Mesenchymal stem cell (in vitro differentiated cells and primary cell): ENCODE data around the gene CREB3L1.

Experiments
- DNase-seq: peaks from one replicate; pipeline ENCODE4 v3.0.0-alpha.2; 2013
- H2AFZ ChIP-seq: one replicate; pipeline ENCODE4 v1.6.1; 2013; ENCODE audit warnings: low read depth, mild to moderate bottlenecking, control low read depth, inconsistent platforms, low read length, moderate library complexity
- H2AK5ac ChIP-seq: 2 replicates; pipeline ENCODE4 v1.6.1; 2013; ENCODE audit warnings: low read length, moderate library complexity, mild to moderate bottlenecking, inconsistent platforms; ENCODE audit not compliant: severe bottlenecking
- H2BK120ac ChIP-seq: one replicate; pipeline ENCODE4 v1.6.1; 2013; ENCODE audit warnings: low read depth, mild to moderate bottlenecking, inconsistent platforms, low read length, moderate library complexity
- H2BK12ac ChIP-seq, 2 experiments: one replicate each; pipeline ENCODE4 v1.6.1; 2013; ENCODE audit warnings: inconsistent platforms in 2 of 2, low read length in 2 of 2, mild to moderate bottlenecking in 2 of 2, moderate library complexity in 2 of 2, control low read depth in 1 of 2
- H2BK15ac ChIP-seq: one replicate; pipeline ENCODE4 v1.6.1; 2013; ENCODE audit warnings: mild to moderate bottlenecking, low read depth, inconsistent platforms; ENCODE audit not compliant: poor library complexity, severe bottlenecking
- H2BK5ac ChIP-seq: 2 replicates; pipeline ENCODE4 v1.6.1; 2013; ENCODE audit warnings: low read depth, mild to moderate bottlenecking, low read length, control low read depth, inconsistent platforms; ENCODE audit not compliant: poor library complexity, severe bottlenecking
- H3K14ac ChIP-seq, 2 experiments: one replicate each; pipeline ENCODE4 v1.6.1; 2013; ENCODE audit warnings: inconsistent platforms in 2 of 2, low read length in 2 of 2, control low read depth in 1 of 2, mild to moderate bottlenecking in 1 of 2, moderate library complexity in 1 of 2
- H3K18ac ChIP-seq, 2 experiments: one replicate each; pipeline ENCODE4 v1.6.1; 2013; ENCODE audit warnings: inconsistent platforms in 2 of 2, low read length in 2 of 2, control low read depth in 1 of 2, low read depth in 1 of 2, mild to moderate bottlenecking in 1 of 2
- H3K23ac ChIP-seq, 2 experiments: one replicate each; pipeline ENCODE4 v1.6.1; 2013; ENCODE audit warnings: inconsistent platforms in 2 of 2, low read length in 2 of 2, mild to moderate bottlenecking in 2 of 2, moderate library complexity in 2 of 2, control low read depth in 1 of 2
- H3K27ac ChIP-seq: 2 replicates; pipeline ENCODE4 v1.5.1; 2013; ENCODE audit warnings: mild to moderate bottlenecking, moderate library complexity, low read length, control low read depth, inconsistent platforms; ENCODE audit not compliant: poor library complexity, severe bottlenecking
- H3K27me3 ChIP-seq, 2 experiments: 2 replicates each; pipeline versions ENCODE4 v1.6.1 to v1.7.0; 2013; ENCODE audit warnings: low read length in 2 of 2, mild to moderate bottlenecking in 2 of 2, moderate library complexity in 2 of 2, control low read depth in 1 of 2, inconsistent platforms in 1 of 2; ENCODE audit not compliant: control insufficient read depth in 1 of 2, insufficient read depth in 1 of 2
- H3K36me3 ChIP-seq, 2 experiments: 2 replicates each; pipeline versions ENCODE4 v1.6.1 to v1.7.0; 2013; ENCODE audit warnings: low read length in 2 of 2, control low read depth in 1 of 2, inconsistent platforms in 1 of 2, low read depth in 1 of 2, mild to moderate bottlenecking in 1 of 2; ENCODE audit not compliant: insufficient read depth in 2 of 2, control insufficient read depth in 1 of 2
- H3K4ac ChIP-seq, 2 experiments: one replicate each; pipeline ENCODE4 v1.6.1; 2013; ENCODE audit warnings: inconsistent platforms in 2 of 2, low read length in 2 of 2, mild to moderate bottlenecking in 2 of 2, moderate library complexity in 2 of 2, control low read depth in 1 of 2, low read depth in 1 of 2
- H3K4me1 ChIP-seq: 2 replicates; pipeline ENCODE4 v1.6.1; 2013; ENCODE audit warnings: low read depth, low read length, control low read depth; ENCODE audit not compliant: control insufficient read depth, insufficient read depth
- H3K4me2 ChIP-seq: 2 replicates; pipeline ENCODE4 v1.6.1; 2013; ENCODE audit warnings: low read length, mild to moderate bottlenecking, inconsistent platforms; ENCODE audit not compliant: poor library complexity, severe bottlenecking
- H3K4me3 ChIP-seq, 2 experiments: 2 replicates each; pipeline versions ENCODE4 v1.5.1 to v1.7.0; 2013; ENCODE audit warnings: low read length in 2 of 2, mild to moderate bottlenecking in 2 of 2, control low read depth in 1 of 2, low read depth in 1 of 2; ENCODE audit not compliant: insufficient read depth in 1 of 2
- H3K79me1 ChIP-seq: replicated peaks from 2 replicates; pipeline ENCODE4 v1.6.1; 2013; ENCODE audit warnings: mild to moderate bottlenecking, control low read depth, low read length, inconsistent platforms; ENCODE audit not compliant: poor library complexity, severe bottlenecking
- H3K9ac ChIP-seq: 2 replicates; pipeline ENCODE4 v1.7.0; 2013; ENCODE audit warnings: mild to moderate bottlenecking, low read length, moderate library complexity
- H3K9me3 ChIP-seq: 2 replicates; pipeline ENCODE4 v1.7.0; 2013; ENCODE audit warnings: mild to moderate bottlenecking, low read length; ENCODE audit not compliant: control insufficient read depth
- H4K8ac ChIP-seq: one replicate; pipeline ENCODE4 v1.6.1; 2013; ENCODE audit warnings: inconsistent platforms, mild to moderate bottlenecking, low read length, moderate library complexity
- H4K91ac ChIP-seq: one replicate; pipeline ENCODE4 v1.6.1; 2013; ENCODE audit warnings: mild to moderate bottlenecking, low read length, inconsistent platforms
- WGBS: methylation state at CpG from one replicate; pipeline ENCODE4 v1.1.7; 2013; ENCODE audit warnings: mixed read lengths; 5-methylcytosine and 5-hydroxymethylcytosine counted together

The CREB3L1 gene

GRCh38 chr11:46238967-46239800 lies 38.3 kb upstream of the CREB3L1 start:
- 10% methylated on average over 44 of the region's 46 CpGs for WGBS
- peak overlapping the region; percentile 50 for H3K27ac ChIP-seq

GRCh38 chr11:46239801-46240061 lies 37.7 kb upstream of the CREB3L1 start:
- peak; percentile 69 for DNase-seq
- Histone ChIP-seq H2BK15ac (no peak overlapping the region), H2BK120ac (no peak overlapping the region), H3K4me2 (no peak overlapping the region), H4K8ac (no peak overlapping the region), H2AFZ (no peak overlapping the region), H3K4me3 (peak overlapping the region in 1 of 2 experiments; percentile 81), H3K18ac (no peak overlapping the region), H4K91ac (no peak overlapping the region), H2AK5ac (no peak overlapping the region), H3K9me3 (no peaks in the 10 kb centered on the region), H3K4ac (no peak overlapping the region), H3K14ac (no peak overlapping the region), H3K4me1 (peaks cover 28% of the 10 kb centered on the region), H3K36me3 (no peaks in the 10 kb centered on the region), H3K23ac (no peak overlapping the region), H3K79me1 (no peaks in the 10 kb centered on the region), H3K27me3 (no peaks in the 10 kb centered on the region), H3K9ac (peak overlapping the region; percentile 84), H2BK12ac (peak overlapping the region in 1 of 2 experiments; percentile 40), H2BK5ac (no peak overlapping the region), H3K27ac (peak overlapping the region; percentile 50)
- 68% methylated on average over 2 of the region's 4 CpGs for WGBS

More at GRCh38 chr11:46238967-46239800, 38.3 kb upstream of the CREB3L1 start:
- Histone ChIP-seq H2AK5ac (no peak overlapping the region), H3K36me3 (no peaks in the 10 kb centered on the region), H3K9me3 (no peaks in the 10 kb centered on the region), H3K4ac (peak overlapping the region in 1 of 2 experiments; percentile 71), H2BK12ac (peak overlapping the region in 1 of 2 experiments; percentile 80), H3K23ac (no peak overlapping the region), H2BK5ac (no peak overlapping the region), H3K4me1 (peaks cover 28% of the 10 kb centered on the region), H4K91ac (peak overlapping the region; percentile 3), H3K4me2 (peak overlapping the region; percentile 84), H3K9ac (peak overlapping the region; percentile 89), H3K4me3 (peak overlapping the region; percentile 30 to 81), H3K27me3 (no peaks in the 10 kb centered on the region), H4K8ac (peak overlapping the region; percentile 87), H2AFZ (peak overlapping the region; percentile 97), H2BK15ac (peak overlapping the region; percentile 29), H2BK120ac (no peak overlapping the region), H3K79me1 (no peaks in the 10 kb centered on the region), H3K18ac (peak overlapping the region; percentile 62 to 93), H3K14ac (no peak overlapping the region)
- peak; percentile 88 for DNase-seq

- no peak overlapping the region for H3K4me2 ChIP-seq
- peaks cover 28% of the 10 kb centered on the region for H3K4me1 ChIP-seq
- no peak overlapping the region for H3K27ac ChIP-seq
- no peak overlapping the region for H3K23ac ChIP-seq
- no peak overlapping the region for H2BK15ac ChIP-seq
- no peaks in the 10 kb centered on the region for H3K27me3 ChIP-seq
- no peak overlapping the region for H3K18ac ChIP-seq
- no peak overlapping the region for H2AK5ac ChIP-seq
- H3K9ac ChIP-seq, result peak overlapping the region; percentile 84
- H4K8ac ChIP-seq, result no peak overlapping the region
- no peak overlapping the region for H3K4me3 ChIP-seq
- H4K91ac ChIP-seq, result no peak overlapping the region
- no peak overlapping the region for H3K14ac ChIP-seq
- no peaks in the 10 kb centered on the region for H3K36me3 ChIP-seq
- WGBS, result 100% methylated on average over 1 of the region's 2 CpGs
- H3K4ac ChIP-seq, result no peak overlapping the region
- H2AFZ ChIP-seq, result no peak overlapping the region
- no peaks in the 10 kb centered on the region for H3K9me3 ChIP-seq
- no peak overlapping the region for H2BK120ac ChIP-seq
- no peak overlapping the region for H2BK12ac ChIP-seq
- H3K79me1 ChIP-seq, result no peaks in the 10 kb centered on the region
- H2BK5ac ChIP-seq, result no peak overlapping the region
- DNase-seq, result peak; percentile 28
These were observed 37.1 kb upstream of the CREB3L1 start for GRCh38 chr11:46240371-46240770.

- Histone ChIP-seq H3K79me1 (no peaks in the 10 kb centered on the region), H3K4ac (no peak overlapping the region), H2AK5ac (no peak overlapping the region), H3K27me3 (no peaks in the 10 kb centered on the region), H3K14ac (no peak overlapping the region), H3K36me3 (no peaks in the 10 kb centered on the region), H2AFZ (no peak overlapping the region), H3K27ac (no peak overlapping the region), H3K4me1 (peaks cover 28% of the 10 kb centered on the region), H2BK120ac (no peak overlapping the region), H3K4me3 (no peak overlapping the region), H3K9ac (no peak overlapping the region), H2BK5ac (no peak overlapping the region), H2BK12ac (peak overlapping the region in 1 of 2 experiments; percentile 28), H4K8ac (no peak overlapping the region), H4K91ac (no peak overlapping the region), H3K9me3 (no peaks in the 10 kb centered on the region), H3K23ac (no peak overlapping the region), H3K4me2 (no peak overlapping the region), H3K18ac (no peak overlapping the region), H2BK15ac (no peak overlapping the region)
- 100% methylated on average over 5 of the region's 7 CpGs for WGBS
- peak; percentile 25 for DNase-seq
These were observed 36.6 kb upstream of the CREB3L1 start for GRCh38 chr11:46240861-46241260.
